K562 (cell line): ENCODE results near the gene PCNX4. TPM values are rescaled to one million over a fixed set of nuclear protein-coding genes. Genes with fewer than 3 reads are reported as not detected.

Source experiments
- ATAC-seq: fragments of 200-7000 bp; cut with Tn5 transposase; 3 replicates; pipeline ENCODE4 v1.9.1; 2020; ENCODE audit warnings: moderate library complexity
- BruUV-seq: library from RNA; stranded (reverse); fragments of 400-500 nt; replicated peaks from 2 replicates; lab custom pipeline; 2021; lab: Mats Ljungman, UMichigan
- CTCF ChIA-PET: fragments of 300-600 bp; formaldehyde crosslinking; extraction: SDS; loops from one replicate; lab custom pipeline; 2021; ENCODE audit warnings: low intra/inter-chr PET ratio; lab: Yijun Ruan, JAX
- POLR2A ChIA-PET: fragments of 300-600, 350-650 bp; sonication (Branson Sonifier 250); formaldehyde crosslinking; extraction: SDS; loops from one replicate; lab custom pipeline; 2021; ENCODE audit warnings: antibody characterized with exemption, inconsistent platforms; lab: Yijun Ruan, JAX
- DNase-seq, 4 experiments: peaks; one replicate each; pipeline versions ENCODE4 v3.0.0 to v3.0.0-alpha.2; 2011 to 2018; ENCODE audit warnings: low spot score in 3 of 4, mixed read lengths in 3 of 4; ENCODE audit errors: extremely low read depth in 1 of 4
- FAIRE-seq: peaks from 2 replicates; lab custom pipeline; 2011; peaks lifted over from hg19 to GRCh38; lab: Jason Lieb, UNC
- H2AFZ ChIP-seq: 2 replicates; pipeline ENCODE4 v1.6.0; 2011; ENCODE audit warnings: low read depth, low read length, control low read depth, inconsistent platforms
- H3K27ac ChIP-seq: fragments of 200-600 bp; 3 replicates; pipeline ENCODE4 v1.8.0; 2011; ENCODE audit warnings: low read depth, mild to moderate bottlenecking, control low read depth, inconsistent platforms, low read length, moderate library complexity, mixed read lengths; ENCODE audit errors: extremely low read depth
- H3K27me3 ChIP-seq, 2 experiments: fragments of 300-600 bp in 1 of 2; 2 replicates in 1 of 2; 3 replicates in 1 of 2; pipeline versions ENCODE4 v1.6.0 to v1.8.0; 2011; ENCODE audit warnings: inconsistent platforms in 2 of 2, low read length in 2 of 2, mild to moderate bottlenecking in 1 of 2, mixed read lengths in 1 of 2, moderate library complexity in 1 of 2; ENCODE audit not compliant: control insufficient read depth in 2 of 2, insufficient read depth in 2 of 2
- H3K36me3 ChIP-seq: fragments of 300-600 bp; 3 replicates; pipeline ENCODE4 v1.8.0; 2011; ENCODE audit warnings: mild to moderate bottlenecking, low read length, inconsistent platforms; ENCODE audit not compliant: control insufficient read depth, insufficient read depth
- H3K4me1 ChIP-seq, 2 experiments: fragments of 200-600 bp in 1 of 2; replicated peaks in 1 of 2; 2 replicates in 1 of 2; 3 replicates in 1 of 2; pipeline versions ENCODE4 v1.5.1 to v1.8.0; 2011; ENCODE audit warnings: inconsistent platforms in 2 of 2, low read length in 2 of 2, mild to moderate bottlenecking in 1 of 2, mixed read lengths in 1 of 2, moderate library complexity in 1 of 2; ENCODE audit not compliant: control insufficient read depth in 2 of 2, insufficient read depth in 2 of 2
- H3K4me2 ChIP-seq: 2 replicates; pipeline ENCODE4 v1.6.1; 2011; ENCODE audit warnings: low read length, control low read depth, inconsistent platforms, mixed read lengths; ENCODE audit not compliant: insufficient read depth
- H3K4me3 ChIP-seq: fragments of 200-600 bp; sonication (generic), shearing (Covaris generic); 2 replicates; pipeline ENCODE4 v1.5.1; 2016; ENCODE audit warnings: control low read depth, inconsistent platforms
- H3K79me2 ChIP-seq: fragments of 200-600 bp; 3 replicates; pipeline ENCODE4 v1.8.0; 2011; ENCODE audit warnings: low read length, inconsistent platforms; ENCODE audit not compliant: control insufficient read depth, insufficient read depth
- H3K9ac ChIP-seq, 2 experiments: 2 replicates each; pipeline versions ENCODE4 v1.6.0 to v1.6.1; 2011; ENCODE audit warnings: low read depth in 2 of 2, low read length in 2 of 2, control low read depth in 1 of 2, inconsistent platforms in 1 of 2, mild to moderate bottlenecking in 1 of 2, mixed read lengths in 1 of 2; ENCODE audit not compliant: insufficient read depth in 1 of 2
- H3K9me1 ChIP-seq: one replicate; pipeline ENCODE4 v1.6.0; 2011; ENCODE audit warnings: inconsistent platforms, mild to moderate bottlenecking, low read length, moderate library complexity; ENCODE audit not compliant: control insufficient read depth, insufficient read depth
- H3K9me3 ChIP-seq: replicated peaks from 2 replicates; pipeline ENCODE4 v1.5.1; 2011; ENCODE audit warnings: low read depth, low read length, inconsistent platforms; ENCODE audit not compliant: control insufficient read depth, insufficient read depth
- H4K20me1 ChIP-seq: replicated peaks from 2 replicates; pipeline ENCODE4 v1.6.1; 2011; ENCODE audit warnings: low read length, inconsistent platforms, mixed read lengths; ENCODE audit not compliant: control insufficient read depth, insufficient read depth
- CBFA2T2 ChIP-seq: fragments of 450-650 bp; conservative IDR thresholded peaks from 2 replicates; pipeline ENCODE4 v1.6.1; 2017; ENCODE audit warnings: mild to moderate bottlenecking
- CBX3 ChIP-seq, 2 experiments: IDR thresholded peaks; 1 replicate in 1 of 2; 2 replicates in 1 of 2; pipeline ENCODE4 v1.6.1; 2012; ENCODE audit warnings: inconsistent platforms in 2 of 2, low read length in 2 of 2, borderline replicate concordance in 1 of 2, control low read depth in 1 of 2
- ESRRB ChIP-seq: fragments of 250-450 bp; sonication (Bioruptor Pico); IDR thresholded peaks from 2 replicates; pipeline ENCODE4 v1.5.0; 2020; ENCODE audit warnings: mild to moderate bottlenecking, moderate library complexity, borderline replicate concordance
- GABPB2 ChIP-seq: fragments of 250-450 bp; sonication (Bioruptor Pico); conservative IDR thresholded peaks from 2 replicates; pipeline ENCODE4 v1.5.1; 2021; ENCODE audit warnings: mild to moderate bottlenecking
- KHSRP ChIP-seq: fragments of 450-650 bp; IDR thresholded peaks from 2 replicates; pipeline ENCODE4 v1.6.1; 2017
- MAX ChIP-seq: sonication (generic); formaldehyde crosslinking; IDR thresholded peaks from 2 replicates; pipeline ENCODE4 v1.9.0; 2022; ENCODE audit warnings: mild to moderate bottlenecking, missing genetic modification reagents
- PHF21A ChIP-seq: fragments of 450-650 bp; IDR thresholded peaks from 2 replicates; pipeline ENCODE4 v1.6.1; 2017; ENCODE audit warnings: low read depth, borderline replicate concordance
- RB1 ChIP-seq: fragments of 450-650 bp; IDR thresholded peaks from 2 replicates; pipeline ENCODE4 v1.6.1; 2017; ENCODE audit warnings: low read depth, mild to moderate bottlenecking
- SAFB ChIP-seq: fragments of 200-400 bp; formaldehyde crosslinking; IDR thresholded peaks from 2 replicates; pipeline ENCODE4 v1.6.1; 2017; ENCODE audit warnings: low read depth, low read length, borderline replicate concordance
- SFPQ ChIP-seq: fragments of 200-400 bp; formaldehyde crosslinking; IDR thresholded peaks from 2 replicates; pipeline ENCODE4 v1.6.1; 2017; ENCODE audit warnings: mild to moderate bottlenecking, low read depth, low read length, moderate library complexity
- SLC30A9 ChIP-seq: fragments of 250-450 bp; sonication (Bioruptor Pico); IDR thresholded peaks from 2 replicates; pipeline ENCODE4 v1.8.0; 2022; ENCODE audit warnings: mild to moderate bottlenecking, moderate library complexity
- SMAD3 ChIP-seq: fragments of 450-650 bp; formaldehyde crosslinking; conservative IDR thresholded peaks from 2 replicates; pipeline ENCODE4 v1.4.0; 2020; ENCODE audit warnings: mild to moderate bottlenecking
- SMARCC2 ChIP-seq: fragments of 450-650 bp; IDR thresholded peaks from 2 replicates; pipeline ENCODE4 v1.6.1; 2017; ENCODE audit warnings: antibody characterized with exemption, moderate library complexity, mild to moderate bottlenecking, low read depth
- TARDBP ChIP-seq: fragments of 450-650 bp; IDR thresholded peaks from 2 replicates; pipeline ENCODE4 v1.6.1; 2016
- ZBTB17 ChIP-seq: fragments of 450-650 bp; formaldehyde crosslinking; IDR thresholded peaks from 2 replicates; pipeline ENCODE4 v1.4.0; 2020; ENCODE audit warnings: mild to moderate bottlenecking
- ZNF124 ChIP-seq: sonication (generic); formaldehyde crosslinking; IDR thresholded peaks from 2 replicates; pipeline ENCODE4 v1.8.1; 2022; ENCODE audit warnings: missing genetic modification reagents
- ZNF584 ChIP-seq: fragments of 200-800 bp; sonication (Bioruptor generic); IDR thresholded peaks from 2 replicates; pipeline ENCODE4 v1.6.1; 2016; ENCODE audit warnings: low read depth, mild to moderate bottlenecking, missing genetic modification characterization, missing compliant biosample characterization
- WGBS: fragments of 100-300 bp; shearing (Covaris generic); methylation state at CpG from one replicate; pipeline ENCODE4 v1.1.6; 2016; ENCODE audit warnings: low coverage, mixed read lengths; ENCODE audit not compliant: insufficient coverage; ENCODE audit errors: missing lambda C conversion rate; 5-methylcytosine and 5-hydroxymethylcytosine counted together
- in situ Hi-C: fragments of 300-500 bp; cut with MboI; formaldehyde crosslinking; loops from 4 replicates; pipeline ENCODE4 v1.15.0; 2018; ENCODE audit warnings: inconsistent platforms, mixed read lengths
- intact Hi-C: fragments of 100-400 bp; cut with micrococcal nuclease; formaldehyde crosslinking; loops from 2 replicates; pipeline ENCODE4 v1.14.2; 2022
- polyA plus RNA-seq, 8 experiments: library from polyadenylated mRNA; depleted of rRNA in 4 of 8; stranded (reverse) in 5 of 8; unstranded in 3 of 8; fragments of >200 nt; fragmentation: Nextera tagmentation in 2 of 8; fragmentation: Illumina TruSeq in 1 of 8; extraction: Ambion mirVana in 2 of 8; extraction: Trizol in 1 of 8; gene quantifications; 2 replicates each; pipeline versions ENCODE4 v1.2.1 to v1.2.3, GENCODE V29; 2011 to 2014; ENCODE audit warnings: inconsistent platforms in 1 of 8, missing spikeins in 1 of 8
- total RNA-seq, 7 experiments: library from RNA; depleted of rRNA in 6 of 7; stranded (reverse); fragments of >200 nt in 6 of 7; fragmentation: Illumina TruSeq in 2 of 7; extraction: Trizol in 2 of 7; gene quantifications; 2 replicates each; pipeline versions ENCODE4 v1.2.1 to v1.2.3, GENCODE V29; 2011 to 2021; ENCODE audit warnings: low replicate concordance in 1 of 7
- TF ChIP-seq, protein P1 (sequence below): fragments of 250-450 bp; sonication (Bioruptor Pico); IDR thresholded peaks from 2 replicates; pipeline ENCODE4 v1.8.0; 2021; ENCODE audit warnings: borderline replicate concordance, mild to moderate bottlenecking, moderate library complexity; ENCODE audit not compliant: poor library complexity, severe bottlenecking

Gene PCNX4
- total and polyA plus RNA-seq, 9 of the 15 experiments (the other 6 are each of a cell fraction or from before 2014, with no cell fraction given) = 10.0 to 41.2 (median 22.4) TPM

GRCh38 chr14:60175255-60175902 lies 83.7 kb downstream of the PCNX4 start:
- Histone ChIP-seq H3K4me3 (no peak overlapping the region), H4K20me1 (no peaks in the 10 kb centered on the region), H2AFZ (no peak overlapping the region), H3K9ac (no peak overlapping the region), H3K9me1 (no peaks in the 10 kb centered on the region), H3K27ac (no peak overlapping the region), H3K9me3 (no peaks in the 10 kb centered on the region), H3K4me2 (no peak overlapping the region), H3K36me3 (no peaks in the 10 kb centered on the region), H3K27me3 (no peaks in the 10 kb centered on the region), H3K79me2 (no peaks in the 10 kb centered on the region), H3K4me1 (no peaks in the 10 kb centered on the region)
- BruUV-seq = no TSS peak
- intact Hi-C loops = no loop called here
- DNase-seq (no peak), FAIRE-seq (no peak), ATAC-seq (no peak)
- TF ChIP-seq CBX3 (IDR thresholded peaks at IDR 0.05; ENCODE audit: borderline replicate concordance in 1 of 2, low read length in 2 of 2) (no peak), SMAD3 (CRISPR knock-in tag) (no peak), SMARCC2 (no peak), PHF21A (no peak), ESRRB (CRISPR knock-in tag) (no peak), MAX (no peak), RB1 (no peak), ZNF124 (no peak), SAFB (no peak), ZNF584 (no peak), CBFA2T2 (no peak), TARDBP (no peak), ZBTB17 (CRISPR knock-in tag) (no peak), KHSRP (no peak), SLC30A9 (CRISPR knock-in tag) (no peak), SFPQ (no peak), GABPB2 (CRISPR knock-in tag) (no peak)
- TF ChIP-seq, protein P1, sequence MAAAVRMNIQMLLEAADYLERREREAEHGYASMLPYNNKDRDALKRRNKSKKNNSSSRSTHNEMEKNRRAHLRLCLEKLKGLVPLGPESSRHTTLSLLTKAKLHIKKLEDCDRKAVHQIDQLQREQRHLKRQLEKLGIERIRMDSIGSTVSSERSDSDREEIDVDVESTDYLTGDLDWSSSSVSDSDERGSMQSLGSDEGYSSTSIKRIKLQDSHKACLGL (CRISPR knock-in tag) = no peak
- ChIA-PET POLR2A (interaction anchor here (1.6 kb wide), 1 partner anchor 10 kb away, joined by 4 read pairs; the partner anchor contains the start of gene DHRS7), CTCF (no interaction called here)
- in situ Hi-C loops = no loop called here
- WGBS = 0% methylated on average over 2 of the region's 2 CpGs
